Panc1 (cell line): Measurements from ENCODE around the gene NRG2. TPM values are rescaled to one million over a fixed set of nuclear protein-coding genes. Genes with fewer than 3 reads are reported as not detected.

Experiments
- ATAC-seq: fragments of 200-7000 bp; cut with Tn5 transposase; 2 replicates; pipeline ENCODE4 v1.9.1; 2020; ENCODE audit warnings: mild to moderate bottlenecking, moderate library complexity
- BruUV-seq: library from RNA; stranded (reverse); fragments of 400-500 nt; replicated peaks from 2 replicates; lab custom pipeline; 2021; lab: Mats Ljungman, UMichigan
- CTCF ChIA-PET: fragments of 300-600 bp; sonication (Branson Sonifier 250); formaldehyde crosslinking; loops from one replicate; lab custom pipeline; 2022; ENCODE audit warnings: antibody characterized with exemption; lab: Charles Lee
- POLR2A ChIA-PET: fragments of 300-600 bp; sonication (Branson Sonifier 250); formaldehyde crosslinking; loops from one replicate; lab custom pipeline; 2022; ENCODE audit warnings: antibody characterized with exemption; lab: Charles Lee
- DNase-seq: peaks from one replicate; pipeline ENCODE4 v3.0.0-alpha.2; 2010; ENCODE audit warnings: low read depth, low spot score
- H3K27ac ChIP-seq: 2 replicates; pipeline ENCODE4 v1.5.1; 2011; ENCODE audit warnings: mild to moderate bottlenecking, low read length, inconsistent platforms
- H3K27me3 ChIP-seq: fragments of 200-500 bp; sonication (Bioruptor generic); 2 replicates; pipeline ENCODE4 v1.6.0; 2014; ENCODE audit warnings: low read length, inconsistent platforms; ENCODE audit not compliant: control insufficient read depth, insufficient read depth
- H3K36me3 ChIP-seq: fragments of 200-500 bp; sonication (Bioruptor generic); 2 replicates; pipeline ENCODE4 v1.5.1; 2014; ENCODE audit warnings: inconsistent platforms, mild to moderate bottlenecking, low read length, moderate library complexity; ENCODE audit not compliant: control insufficient read depth, insufficient read depth
- H3K4me1 ChIP-seq: 2 replicates; pipeline ENCODE4 v1.5.1; 2011; ENCODE audit warnings: inconsistent platforms, mild to moderate bottlenecking, low read length, moderate library complexity; ENCODE audit not compliant: control insufficient read depth, insufficient read depth
- H3K4me3 ChIP-seq, 2 experiments: 2 replicates each; pipeline ENCODE4 v1.5.1; 2011 to 2012; ENCODE audit warnings: low read depth in 2 of 2, low read length in 2 of 2, mild to moderate bottlenecking in 2 of 2, inconsistent platforms in 1 of 2, moderate library complexity in 1 of 2
- H3K9me3 ChIP-seq: fragments of 200-500 bp; sonication (Bioruptor generic); 2 replicates; pipeline ENCODE4 v1.5.1; 2014; ENCODE audit warnings: low read depth, mild to moderate bottlenecking, inconsistent platforms, low read length, moderate library complexity; ENCODE audit not compliant: control insufficient read depth, insufficient read depth
- POLR2AphosphoS5 ChIP-seq: IDR thresholded peaks from 2 replicates; pipeline ENCODE4 v1.6.1; 2012; ENCODE audit warnings: mild to moderate bottlenecking, low read depth, low read length, moderate library complexity
- SIN3A ChIP-seq: IDR thresholded peaks from 2 replicates; pipeline ENCODE4 v1.6.1; 2012; ENCODE audit warnings: low read depth, mild to moderate bottlenecking, low read length, moderate library complexity, borderline replicate concordance; ENCODE audit not compliant: insufficient read depth
- TCF7L2 ChIP-seq: IDR thresholded peaks from 2 replicates; pipeline ENCODE4 v1.6.1; 2011; ENCODE audit warnings: mild to moderate bottlenecking, low read depth, low read length, inconsistent platforms
- in situ Hi-C: cut with HindIII; loops from 2 replicates; pipeline ENCODE4 v1.10.0; 2016; ENCODE audit warnings: low sequenced_read_pairs, low pct_unique_long_range_greater_than_20kb
- intact Hi-C: fragments of 100-400 bp; cut with micrococcal nuclease; formaldehyde crosslinking; loops from one replicate; pipeline ENCODE4 v1.10.0; 2022; ENCODE audit not compliant: unreplicated experiment
- total RNA-seq: library from RNA; stranded (reverse); gene quantifications from one replicate; pipeline ENCODE4 v1.2.1, GENCODE V29; 2021; ENCODE audit not compliant: unreplicated experiment
- TF ChIP-seq, protein P1 (sequence below), 2 experiments: IDR thresholded peaks; 2 replicates each; pipeline ENCODE4 v1.6.1; 2011 to 2012; ENCODE audit warnings: low read depth in 2 of 2, control low read depth in 1 of 2, low read length in 1 of 2, mild to moderate bottlenecking in 1 of 2, moderate library complexity in 1 of 2; ENCODE audit not compliant: insufficient read depth in 1 of 2
- TF ChIP-seq, protein P2 (sequence below): fragments of 450-650 bp; IDR thresholded peaks from 2 replicates; pipeline ENCODE4 v1.5.1; 2017; ENCODE audit warnings: mild to moderate bottlenecking

NRG2 gene
- total RNA-seq, 1 experiment from 2014 or later = 20.2 TPM

DNA sequence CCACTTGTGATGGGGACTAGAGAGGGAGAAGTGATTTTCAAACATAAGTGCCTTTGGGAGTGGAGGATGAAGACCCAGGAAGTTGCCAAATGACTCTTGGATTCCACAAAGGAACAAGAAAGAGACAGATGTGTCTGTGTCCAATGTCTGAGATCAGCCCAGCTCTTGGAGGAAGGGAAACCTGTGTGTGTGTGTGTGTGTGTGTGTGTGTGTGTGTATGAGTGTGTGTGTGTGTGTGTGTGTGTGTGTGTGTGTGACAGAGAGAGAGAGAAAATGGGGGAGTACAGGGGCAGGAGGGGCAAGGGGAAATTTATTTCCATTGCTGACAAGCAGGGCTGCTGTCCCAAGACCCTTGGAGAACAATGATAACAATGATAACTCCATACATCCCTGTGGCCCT is 175.5 kb downstream of the NRG2 start:
- CTCF ChIA-PET = no interaction called here
- no TSS peak for BruUV-seq
- H3K9me3 ChIP-seq = no peaks in the 10 kb centered on the region
- TF ChIP-seq TCF7L2 = no peak
- TF ChIP-seq, protein P1, sequence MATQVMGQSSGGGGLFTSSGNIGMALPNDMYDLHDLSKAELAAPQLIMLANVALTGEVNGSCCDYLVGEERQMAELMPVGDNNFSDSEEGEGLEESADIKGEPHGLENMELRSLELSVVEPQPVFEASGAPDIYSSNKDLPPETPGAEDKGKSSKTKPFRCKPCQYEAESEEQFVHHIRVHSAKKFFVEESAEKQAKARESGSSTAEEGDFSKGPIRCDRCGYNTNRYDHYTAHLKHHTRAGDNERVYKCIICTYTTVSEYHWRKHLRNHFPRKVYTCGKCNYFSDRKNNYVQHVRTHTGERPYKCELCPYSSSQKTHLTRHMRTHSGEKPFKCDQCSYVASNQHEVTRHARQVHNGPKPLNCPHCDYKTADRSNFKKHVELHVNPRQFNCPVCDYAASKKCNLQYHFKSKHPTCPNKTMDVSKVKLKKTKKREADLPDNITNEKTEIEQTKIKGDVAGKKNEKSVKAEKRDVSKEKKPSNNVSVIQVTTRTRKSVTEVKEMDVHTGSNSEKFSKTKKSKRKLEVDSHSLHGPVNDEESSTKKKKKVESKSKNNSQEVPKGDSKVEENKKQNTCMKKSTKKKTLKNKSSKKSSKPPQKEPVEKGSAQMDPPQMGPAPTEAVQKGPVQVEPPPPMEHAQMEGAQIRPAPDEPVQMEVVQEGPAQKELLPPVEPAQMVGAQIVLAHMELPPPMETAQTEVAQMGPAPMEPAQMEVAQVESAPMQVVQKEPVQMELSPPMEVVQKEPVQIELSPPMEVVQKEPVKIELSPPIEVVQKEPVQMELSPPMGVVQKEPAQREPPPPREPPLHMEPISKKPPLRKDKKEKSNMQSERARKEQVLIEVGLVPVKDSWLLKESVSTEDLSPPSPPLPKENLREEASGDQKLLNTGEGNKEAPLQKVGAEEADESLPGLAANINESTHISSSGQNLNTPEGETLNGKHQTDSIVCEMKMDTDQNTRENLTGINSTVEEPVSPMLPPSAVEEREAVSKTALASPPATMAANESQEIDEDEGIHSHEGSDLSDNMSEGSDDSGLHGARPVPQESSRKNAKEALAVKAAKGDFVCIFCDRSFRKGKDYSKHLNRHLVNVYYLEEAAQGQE (IDR thresholded peaks at IDR 0.05; ENCODE audit: insufficient read depth in 1 of 2, low read depth in 2 of 2, low read length in 1 of 2) = no peak
- TF ChIP-seq, protein P2, sequence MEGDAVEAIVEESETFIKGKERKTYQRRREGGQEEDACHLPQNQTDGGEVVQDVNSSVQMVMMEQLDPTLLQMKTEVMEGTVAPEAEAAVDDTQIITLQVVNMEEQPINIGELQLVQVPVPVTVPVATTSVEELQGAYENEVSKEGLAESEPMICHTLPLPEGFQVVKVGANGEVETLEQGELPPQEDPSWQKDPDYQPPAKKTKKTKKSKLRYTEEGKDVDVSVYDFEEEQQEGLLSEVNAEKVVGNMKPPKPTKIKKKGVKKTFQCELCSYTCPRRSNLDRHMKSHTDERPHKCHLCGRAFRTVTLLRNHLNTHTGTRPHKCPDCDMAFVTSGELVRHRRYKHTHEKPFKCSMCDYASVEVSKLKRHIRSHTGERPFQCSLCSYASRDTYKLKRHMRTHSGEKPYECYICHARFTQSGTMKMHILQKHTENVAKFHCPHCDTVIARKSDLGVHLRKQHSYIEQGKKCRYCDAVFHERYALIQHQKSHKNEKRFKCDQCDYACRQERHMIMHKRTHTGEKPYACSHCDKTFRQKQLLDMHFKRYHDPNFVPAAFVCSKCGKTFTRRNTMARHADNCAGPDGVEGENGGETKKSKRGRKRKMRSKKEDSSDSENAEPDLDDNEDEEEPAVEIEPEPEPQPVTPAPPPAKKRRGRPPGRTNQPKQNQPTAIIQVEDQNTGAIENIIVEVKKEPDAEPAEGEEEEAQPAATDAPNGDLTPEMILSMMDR = no peak
- no peak for TF ChIP-seq POLR2AphosphoS5
- TF ChIP-seq SIN3A = no peak
- H3K4me1 ChIP-seq = no peaks in the 10 kb centered on the region
- H3K4me3 ChIP-seq = no peak overlapping the region
- in situ Hi-C loops (no loop called here), intact Hi-C loops (no loop called here)
- no peak for ATAC-seq
- no peak for DNase-seq
- no peaks in the 10 kb centered on the region for H3K36me3 ChIP-seq
- H3K27me3 ChIP-seq = no peaks in the 10 kb centered on the region
- POLR2A ChIA-PET = no interaction called here
- H3K27ac ChIP-seq = no peak overlapping the region

GRCh38 chr5:139867109-139867508 is 176.0 kb downstream of the NRG2 start:
- TF ChIP-seq SIN3A = no peak
- TF ChIP-seq TCF7L2 = no peak
- no peak for TF ChIP-seq POLR2AphosphoS5
- TF ChIP-seq, protein P1 (IDR thresholded peaks at IDR 0.05; ENCODE audit: insufficient read depth in 1 of 2, low read depth in 2 of 2, low read length in 1 of 2) = no peak
- TF ChIP-seq, protein P2 = no peak
- Histone ChIP-seq H3K36me3 (no peaks in the 10 kb centered on the region), H3K4me3 (no peak overlapping the region), H3K9me3 (no peaks in the 10 kb centered on the region), H3K27me3 (no peaks in the 10 kb centered on the region), H3K4me1 (no peaks in the 10 kb centered on the region), H3K27ac (no peak overlapping the region)
- in situ Hi-C loops (no loop called here), intact Hi-C loops (no loop called here)
- BruUV-seq = no TSS peak
- DNase-seq (no peak), ATAC-seq (no peak)
- POLR2A ChIA-PET = no interaction called here
- CTCF ChIA-PET = no interaction called here
